Measurements from ENCODE around the gene SMG6.

DNA sequence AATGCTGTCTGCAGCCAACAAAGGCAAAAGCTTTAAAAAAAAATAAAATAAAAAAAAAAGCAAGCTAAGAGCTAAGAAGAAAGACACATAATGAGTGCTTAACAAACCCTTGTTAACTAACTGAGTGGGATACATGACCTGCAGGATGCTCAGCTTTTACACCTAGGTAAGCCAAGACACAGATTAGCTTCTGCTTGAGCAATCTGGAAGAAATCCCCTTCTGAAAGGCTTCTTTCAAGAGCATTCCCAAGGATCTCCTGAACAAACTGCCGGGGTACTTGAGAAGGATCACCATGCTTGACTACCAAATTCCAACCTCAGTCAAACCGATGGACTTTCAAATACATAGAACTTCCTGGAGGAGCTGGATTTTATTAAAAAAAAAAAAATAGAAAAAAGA, 92.9 kb downstream of the SMG6 start:
- no peak for TF ChIP-seq POLR2A (IDR thresholded peaks at IDR 0.05)
- TF ChIP-seq, protein P1, sequence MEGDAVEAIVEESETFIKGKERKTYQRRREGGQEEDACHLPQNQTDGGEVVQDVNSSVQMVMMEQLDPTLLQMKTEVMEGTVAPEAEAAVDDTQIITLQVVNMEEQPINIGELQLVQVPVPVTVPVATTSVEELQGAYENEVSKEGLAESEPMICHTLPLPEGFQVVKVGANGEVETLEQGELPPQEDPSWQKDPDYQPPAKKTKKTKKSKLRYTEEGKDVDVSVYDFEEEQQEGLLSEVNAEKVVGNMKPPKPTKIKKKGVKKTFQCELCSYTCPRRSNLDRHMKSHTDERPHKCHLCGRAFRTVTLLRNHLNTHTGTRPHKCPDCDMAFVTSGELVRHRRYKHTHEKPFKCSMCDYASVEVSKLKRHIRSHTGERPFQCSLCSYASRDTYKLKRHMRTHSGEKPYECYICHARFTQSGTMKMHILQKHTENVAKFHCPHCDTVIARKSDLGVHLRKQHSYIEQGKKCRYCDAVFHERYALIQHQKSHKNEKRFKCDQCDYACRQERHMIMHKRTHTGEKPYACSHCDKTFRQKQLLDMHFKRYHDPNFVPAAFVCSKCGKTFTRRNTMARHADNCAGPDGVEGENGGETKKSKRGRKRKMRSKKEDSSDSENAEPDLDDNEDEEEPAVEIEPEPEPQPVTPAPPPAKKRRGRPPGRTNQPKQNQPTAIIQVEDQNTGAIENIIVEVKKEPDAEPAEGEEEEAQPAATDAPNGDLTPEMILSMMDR (IDR thresholded peaks at IDR 0.05), result no peak

Measured in sigmoid colon (tissue), 3 donors.